ENCODE results near the gene KLHL7.

Gene KLHL7

DNA sequence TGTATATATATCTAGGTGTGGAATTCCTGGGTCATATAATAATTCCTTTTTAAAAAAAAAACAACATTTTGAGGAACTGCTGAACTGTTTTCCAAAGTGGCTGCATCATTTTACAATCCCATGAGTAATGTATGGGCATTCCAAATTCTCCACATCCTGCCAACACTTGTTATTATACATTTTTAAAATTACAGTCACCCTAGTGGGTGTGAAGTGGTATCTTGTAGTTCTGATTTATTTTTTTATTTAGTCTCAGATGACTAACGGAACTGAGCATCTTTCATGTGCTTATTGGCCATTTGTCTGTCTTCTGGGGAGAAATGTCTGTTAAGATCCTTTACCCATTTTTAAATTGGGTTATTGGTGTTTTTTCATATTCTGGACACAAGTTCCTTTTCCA, 12.0 kb upstream of the KLHL7 start:
- H3K4me3 ChIP-seq (ENCODE audit: low read depth, low read length): no peak overlapping the region
- ChIA-PET POLR2A (no interaction called here), CTCF (no interaction called here)
- peak; percentile 45 for DNase-seq (ENCODE audit: low read depth, low spot score)
- TF ChIP-seq, protein P1, sequence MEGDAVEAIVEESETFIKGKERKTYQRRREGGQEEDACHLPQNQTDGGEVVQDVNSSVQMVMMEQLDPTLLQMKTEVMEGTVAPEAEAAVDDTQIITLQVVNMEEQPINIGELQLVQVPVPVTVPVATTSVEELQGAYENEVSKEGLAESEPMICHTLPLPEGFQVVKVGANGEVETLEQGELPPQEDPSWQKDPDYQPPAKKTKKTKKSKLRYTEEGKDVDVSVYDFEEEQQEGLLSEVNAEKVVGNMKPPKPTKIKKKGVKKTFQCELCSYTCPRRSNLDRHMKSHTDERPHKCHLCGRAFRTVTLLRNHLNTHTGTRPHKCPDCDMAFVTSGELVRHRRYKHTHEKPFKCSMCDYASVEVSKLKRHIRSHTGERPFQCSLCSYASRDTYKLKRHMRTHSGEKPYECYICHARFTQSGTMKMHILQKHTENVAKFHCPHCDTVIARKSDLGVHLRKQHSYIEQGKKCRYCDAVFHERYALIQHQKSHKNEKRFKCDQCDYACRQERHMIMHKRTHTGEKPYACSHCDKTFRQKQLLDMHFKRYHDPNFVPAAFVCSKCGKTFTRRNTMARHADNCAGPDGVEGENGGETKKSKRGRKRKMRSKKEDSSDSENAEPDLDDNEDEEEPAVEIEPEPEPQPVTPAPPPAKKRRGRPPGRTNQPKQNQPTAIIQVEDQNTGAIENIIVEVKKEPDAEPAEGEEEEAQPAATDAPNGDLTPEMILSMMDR (IDR thresholded peaks at IDR 0.05; ENCODE audit: insufficient read depth, low read length, missing control alignments): no peak

DNA sequence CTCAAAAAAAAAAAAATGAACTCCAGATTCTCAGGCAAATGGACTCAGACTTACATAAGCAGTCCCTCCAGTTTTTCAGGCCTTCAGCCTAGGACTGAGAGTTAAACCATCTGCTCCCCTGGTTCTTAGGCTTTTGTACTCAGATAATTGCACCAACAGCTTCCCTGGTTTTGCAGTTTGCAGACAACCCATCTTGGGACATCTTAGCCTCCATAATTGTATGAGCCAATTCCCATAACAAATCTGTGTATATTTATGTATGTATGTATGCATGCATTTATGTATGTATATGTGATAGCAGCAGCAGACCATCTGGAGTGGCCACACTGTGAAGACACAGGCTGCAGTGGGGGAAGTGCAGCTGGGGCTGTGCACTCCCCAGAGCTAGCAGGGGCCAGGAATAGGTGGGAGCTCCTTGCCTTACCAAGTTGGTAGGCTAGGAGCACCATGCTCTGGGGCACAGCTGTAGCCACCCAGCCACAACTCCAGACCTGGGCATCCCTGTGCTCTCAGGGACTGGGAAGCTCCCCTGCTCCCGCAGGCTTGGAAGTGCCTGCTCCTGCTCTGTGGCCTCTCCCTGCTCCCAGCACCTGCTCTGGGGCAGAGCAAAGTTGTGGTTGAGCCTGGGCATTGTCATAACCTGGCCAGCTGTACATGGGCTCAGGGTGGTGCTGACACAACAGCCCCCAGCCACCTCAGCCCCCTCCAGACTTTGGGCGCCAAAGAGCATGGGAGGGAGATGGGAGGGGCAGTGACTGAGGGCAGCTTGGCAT, 8.9 kb upstream of the KLHL7 start:
- ChIA-PET CTCF (interaction anchor here (2.4 to 6.4 kb wide), 2 partner anchors 9 to 10 kb away, joined by 11 to 56 read pairs; partner anchors contain the start of gene KLHL7), POLR2A (no interaction called here)
- TF ChIP-seq, protein P1 (IDR thresholded peaks at IDR 0.05; ENCODE audit: insufficient read depth, low read length, missing control alignments): no peak
- no peak for DNase-seq (ENCODE audit: low read depth, low spot score)
- no peak overlapping the region for H3K4me3 ChIP-seq (ENCODE audit: low read depth, low read length)

DNA sequence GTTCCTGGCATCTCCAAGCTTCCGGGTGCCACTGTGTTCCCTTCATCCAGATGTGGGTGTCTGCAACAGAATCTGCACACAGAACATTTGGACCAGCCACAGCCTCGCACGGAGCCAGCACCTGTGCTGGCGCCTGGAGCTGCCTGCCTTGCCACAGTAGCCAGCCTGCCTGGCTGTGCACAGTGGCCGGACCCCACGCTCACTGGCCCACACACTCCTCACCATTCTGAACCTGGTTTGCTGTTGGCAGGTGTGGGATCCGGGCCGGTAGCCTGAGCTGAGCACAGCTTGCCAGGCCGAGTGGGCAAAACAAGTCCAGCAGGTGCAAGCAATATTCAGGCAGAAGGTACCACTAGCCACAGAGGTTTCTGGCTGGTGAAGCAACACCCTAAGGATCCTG, 7.6 kb upstream of the KLHL7 start:
- POLR2A ChIA-PET: interaction anchor here (0.5 kb wide), 1 partner anchor 41 kb away, joined by 3 read pairs; no protein-coding TSS in a partner anchor
- CTCF ChIA-PET: interaction anchor here (1.2 to 6.4 kb wide), 3 partner anchors 11 to 87 kb away, joined by 3 to 56 read pairs (median 3); no protein-coding TSS in a partner anchor

DNA sequence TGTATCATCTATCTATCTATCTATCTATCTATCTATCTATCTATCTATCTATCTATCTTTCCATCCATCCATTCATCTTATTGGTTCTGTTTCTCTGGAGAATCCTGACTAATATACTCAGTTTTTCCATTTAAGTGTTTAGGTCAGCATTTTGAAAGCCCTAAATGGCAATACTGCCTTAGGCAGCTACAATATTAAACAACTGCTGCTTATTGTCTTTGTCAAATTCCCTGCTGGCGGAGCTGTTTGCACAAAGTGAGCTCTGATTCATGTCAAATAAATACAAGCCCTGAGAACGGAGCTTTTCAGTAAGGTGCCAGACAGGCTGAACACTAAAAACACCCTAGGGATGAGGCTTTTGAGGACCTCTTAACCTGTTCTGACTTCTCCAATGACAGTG, 7.1 kb upstream of the KLHL7 start:
- TF ChIP-seq, protein P1 (IDR thresholded peaks at IDR 0.05; ENCODE audit: insufficient read depth, low read length, missing control alignments): no peak
- DNase-seq (ENCODE audit: low read depth, low spot score): no peak
- ChIA-PET CTCF (interaction anchor here (1.2 to 6.4 kb wide), 4 partner anchors 8 to 87 kb away, joined by 3 to 56 read pairs (median 4); no protein-coding TSS in a partner anchor), POLR2A (interaction anchor here (0.5 kb wide), 1 partner anchor 40 kb away, joined by 3 read pairs; no protein-coding TSS in a partner anchor)
- H3K4me3 ChIP-seq (ENCODE audit: low read depth, low read length): no peak overlapping the region

More for the DNA sequence above, 7.6 kb upstream of the KLHL7 start:
- no peak overlapping the region for H3K4me3 ChIP-seq (ENCODE audit: low read depth, low read length)
- TF ChIP-seq, protein P1 (IDR thresholded peaks at IDR 0.05; ENCODE audit: insufficient read depth, low read length, missing control alignments): no peak
- DNase-seq (ENCODE audit: low read depth, low spot score): no peak

DNA sequence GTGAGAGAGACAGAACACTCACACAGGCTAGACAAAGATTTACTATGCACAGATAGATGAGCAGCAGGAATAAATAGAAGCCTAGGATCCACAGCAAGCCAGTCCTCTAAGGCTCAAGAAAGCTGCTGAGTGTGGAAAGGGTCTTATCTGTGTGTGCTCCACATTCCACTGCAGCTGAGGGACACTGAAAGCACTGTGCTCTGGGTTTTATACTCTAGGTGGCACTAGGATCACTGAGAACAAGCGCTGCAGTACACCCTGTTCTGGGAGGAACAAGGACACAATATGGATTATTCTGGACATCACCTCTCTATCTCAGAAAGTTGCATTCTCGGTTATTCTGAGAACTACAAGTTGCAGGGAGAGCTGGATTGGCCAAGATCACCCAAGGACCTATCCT, 4.9 kb upstream of the KLHL7 start:
- H3K4me3 ChIP-seq (ENCODE audit: low read depth, low read length): no peak overlapping the region
- ChIA-PET CTCF (no interaction called here), POLR2A (no interaction called here)
- TF ChIP-seq, protein P1 (IDR thresholded peaks at IDR 0.05; ENCODE audit: insufficient read depth, low read length, missing control alignments): no peak
- DNase-seq (ENCODE audit: low read depth, low spot score): no peak

DNA sequence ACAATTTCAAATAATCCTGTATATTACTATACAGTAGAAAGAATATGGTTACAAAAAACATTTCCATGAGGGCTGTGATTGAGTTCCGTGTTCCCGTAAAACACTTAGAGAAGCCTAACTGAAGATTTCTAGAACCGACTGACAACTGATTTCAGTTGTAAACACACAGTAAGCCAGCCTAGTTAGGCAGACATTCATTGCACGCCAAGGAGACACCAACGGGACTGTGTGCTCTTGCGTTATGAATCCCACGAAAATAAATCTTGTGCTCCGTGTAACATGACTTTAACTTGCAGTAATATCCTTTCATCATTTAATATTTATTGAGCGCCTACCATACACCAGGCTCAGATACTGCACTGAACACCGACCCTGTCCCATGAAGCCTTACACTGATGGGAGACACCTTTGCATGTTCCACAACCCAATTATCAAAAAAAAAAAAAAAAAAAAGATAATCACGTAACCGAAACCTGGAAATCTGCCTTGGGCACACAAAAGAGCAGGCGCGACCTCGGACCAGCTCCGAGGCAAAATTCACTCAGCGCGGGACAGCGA, 420 bp upstream of the KLHL7 start:
- ChIA-PET CTCF (interaction anchor here (1.0 to 4.5 kb wide), 5 partner anchors 9 to 48 kb away, joined by 3 to 25 read pairs (median 5); no protein-coding TSS in a partner anchor), POLR2A (interaction anchor here (2.0 kb wide), 1 partner anchor 9 kb away, joined by 9 read pairs; no protein-coding TSS in a partner anchor)
- DNase-seq (ENCODE audit: low read depth, low spot score): no peak
- H3K4me3 ChIP-seq (ENCODE audit: low read depth, low read length): peak overlapping the region; percentile 96
- TF ChIP-seq, protein P1 (IDR thresholded peaks at IDR 0.05; ENCODE audit: insufficient read depth, low read length, missing control alignments): no peak
